ENCODE results near the gene TENM4.

TENM4 gene

GRCh38 chr11:78802058-78802761, 638.6 kb downstream of the TENM4 start:
- DNase-seq: no peak
- TF ChIP-seq, protein P1, sequence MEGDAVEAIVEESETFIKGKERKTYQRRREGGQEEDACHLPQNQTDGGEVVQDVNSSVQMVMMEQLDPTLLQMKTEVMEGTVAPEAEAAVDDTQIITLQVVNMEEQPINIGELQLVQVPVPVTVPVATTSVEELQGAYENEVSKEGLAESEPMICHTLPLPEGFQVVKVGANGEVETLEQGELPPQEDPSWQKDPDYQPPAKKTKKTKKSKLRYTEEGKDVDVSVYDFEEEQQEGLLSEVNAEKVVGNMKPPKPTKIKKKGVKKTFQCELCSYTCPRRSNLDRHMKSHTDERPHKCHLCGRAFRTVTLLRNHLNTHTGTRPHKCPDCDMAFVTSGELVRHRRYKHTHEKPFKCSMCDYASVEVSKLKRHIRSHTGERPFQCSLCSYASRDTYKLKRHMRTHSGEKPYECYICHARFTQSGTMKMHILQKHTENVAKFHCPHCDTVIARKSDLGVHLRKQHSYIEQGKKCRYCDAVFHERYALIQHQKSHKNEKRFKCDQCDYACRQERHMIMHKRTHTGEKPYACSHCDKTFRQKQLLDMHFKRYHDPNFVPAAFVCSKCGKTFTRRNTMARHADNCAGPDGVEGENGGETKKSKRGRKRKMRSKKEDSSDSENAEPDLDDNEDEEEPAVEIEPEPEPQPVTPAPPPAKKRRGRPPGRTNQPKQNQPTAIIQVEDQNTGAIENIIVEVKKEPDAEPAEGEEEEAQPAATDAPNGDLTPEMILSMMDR (IDR thresholded peaks at IDR 0.05): no peak
- Mint-ChIP-seq H3K27ac (peak overlapping the region; percentile 96), H3K4me3 (no peak overlapping the region), H3K36me3 (ENCODE audit: low read depth) (peaks cover 64% of the 10 kb centered on the region), H3K27me3 (ENCODE audit: low read depth, poor library complexity) (no peaks in the 10 kb centered on the region), H3K9me3 (no peaks in the 10 kb centered on the region), H3K4me1 (peaks cover 76% of the 10 kb centered on the region)

DNA sequence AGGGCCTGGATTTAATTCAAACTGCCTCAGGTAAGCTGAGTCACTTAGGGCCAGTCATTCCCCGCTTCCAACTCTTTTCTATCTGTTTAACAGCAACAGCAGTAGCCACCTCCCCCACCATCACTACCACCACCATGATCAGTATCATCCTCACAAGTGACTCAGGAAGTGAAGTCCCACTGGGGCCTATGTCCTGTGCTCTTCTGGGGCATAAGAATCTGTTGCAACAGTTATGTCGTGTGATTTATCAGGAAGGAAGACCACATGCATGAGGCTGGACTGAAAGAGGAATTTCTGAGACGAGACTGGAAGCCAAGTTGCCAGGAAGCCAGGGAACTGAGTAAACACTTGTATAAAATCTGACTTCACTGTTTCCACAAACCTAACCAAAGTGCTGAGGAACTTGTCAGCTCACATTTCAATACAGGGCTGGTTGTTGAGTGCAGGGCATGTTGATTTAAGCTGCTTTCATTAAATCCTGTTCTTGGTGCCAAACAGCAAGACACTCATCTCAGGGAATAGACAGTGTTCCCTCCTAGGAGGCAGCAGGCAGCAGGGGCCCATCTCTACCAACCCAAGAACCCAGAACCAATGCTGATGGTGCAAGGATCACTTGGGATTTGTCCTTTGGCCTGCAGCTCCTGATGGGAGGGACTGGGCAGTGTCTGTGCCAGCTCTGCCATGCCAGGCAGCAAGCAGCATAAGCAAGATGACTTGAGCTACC, 639.5 kb downstream of the TENM4 start:
- peaks cover 64% of the 10 kb centered on the region for H3K36me3 Mint-ChIP-seq (ENCODE audit: low read depth)
- TF ChIP-seq, protein P1 (IDR thresholded peaks at IDR 0.05): no peak
- no peak for DNase-seq
- peaks cover 76% of the 10 kb centered on the region for H3K4me1 Mint-ChIP-seq
- no peaks in the 10 kb centered on the region for H3K9me3 Mint-ChIP-seq
- peak overlapping the region; percentile 96 for H3K27ac Mint-ChIP-seq
- no peak overlapping the region for H3K4me3 Mint-ChIP-seq
- no peaks in the 10 kb centered on the region for H3K27me3 Mint-ChIP-seq (ENCODE audit: low read depth, poor library complexity)

- H3K4me1 Mint-ChIP-seq: peaks cover 79% of the 10 kb centered on the region
- peak overlapping the region; percentile 96 for H3K27ac Mint-ChIP-seq
- no peaks in the 10 kb centered on the region for H3K27me3 Mint-ChIP-seq (ENCODE audit: low read depth, poor library complexity)
- H3K4me3 Mint-ChIP-seq: peak overlapping the region; percentile 15
- no peaks in the 10 kb centered on the region for H3K9me3 Mint-ChIP-seq
- TF ChIP-seq, protein P1 (IDR thresholded peaks at IDR 0.05): no peak
- peaks cover 64% of the 10 kb centered on the region for H3K36me3 Mint-ChIP-seq (ENCODE audit: low read depth)
- DNase-seq: no peak
These were observed 640.1 kb downstream of the TENM4 start for GRCh38 chr11:78800756-78801155.

DNA sequence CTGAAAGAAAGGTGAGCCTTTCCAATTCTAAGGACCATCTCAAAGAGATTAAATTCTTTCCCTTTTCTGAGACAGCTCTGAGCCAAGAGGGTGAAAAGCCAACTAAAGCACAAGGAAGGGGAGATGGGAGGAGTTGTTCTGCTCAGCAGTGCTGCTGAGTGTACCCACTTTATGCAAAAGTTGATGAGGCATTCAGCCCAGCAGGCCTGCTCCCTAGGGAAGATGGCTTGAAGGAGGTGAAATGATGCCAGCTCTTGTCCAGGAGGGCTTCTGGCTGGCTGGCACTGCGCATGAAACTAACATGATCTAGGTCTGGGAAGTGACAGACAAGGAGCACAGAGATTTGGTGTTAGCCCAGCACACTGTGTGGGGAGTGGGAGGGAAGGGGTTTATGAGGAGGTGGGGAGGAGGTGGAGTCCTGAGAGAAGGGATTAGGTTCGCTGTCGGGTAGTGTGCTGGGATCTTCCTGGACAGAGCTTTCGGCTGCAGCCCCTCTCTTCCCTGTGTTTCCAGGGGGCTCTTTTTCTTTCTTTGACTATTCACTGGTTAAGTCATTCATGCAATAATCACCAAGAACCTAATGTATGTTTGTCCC, 640.6 kb downstream of the TENM4 start:
- peaks cover 84% of the 10 kb centered on the region for H3K4me1 Mint-ChIP-seq
- H3K27ac Mint-ChIP-seq: peak overlapping the region; percentile 96
- peak overlapping the region; percentile 15 for H3K4me3 Mint-ChIP-seq
- no peak for DNase-seq
- H3K9me3 Mint-ChIP-seq: no peaks in the 10 kb centered on the region
- H3K27me3 Mint-ChIP-seq (ENCODE audit: low read depth, poor library complexity): no peaks in the 10 kb centered on the region
- TF ChIP-seq, protein P1 (IDR thresholded peaks at IDR 0.05): no peak
- H3K36me3 Mint-ChIP-seq (ENCODE audit: low read depth): peaks cover 64% of the 10 kb centered on the region

GRCh38 chr11:78798663-78799062, 642.2 kb downstream of the TENM4 start:
- peaks cover 92% of the 10 kb centered on the region for H3K4me1 Mint-ChIP-seq
- H3K36me3 Mint-ChIP-seq (ENCODE audit: low read depth): peaks cover 64% of the 10 kb centered on the region
- no peak overlapping the region for H3K4me3 Mint-ChIP-seq
- peak; percentile 80 for DNase-seq
- H3K27me3 Mint-ChIP-seq (ENCODE audit: low read depth, poor library complexity): peaks cover 7% of the 10 kb centered on the region
- peak overlapping the region; percentile 75 for H3K27ac Mint-ChIP-seq
- no peaks in the 10 kb centered on the region for H3K9me3 Mint-ChIP-seq
- TF ChIP-seq, protein P1 (IDR thresholded peaks at IDR 0.05): peak; percentile 93

Data from nephron progenitor cell (in vitro differentiated cells).